ENCODE measurements around the gene GDAP2.
"Not testable (repeated sequence)": the region's sequence is repeated elsewhere in the genome, so short reads cannot be mapped to it uniquely, and the experiment has no call there.

GDAP2 gene, protein sequence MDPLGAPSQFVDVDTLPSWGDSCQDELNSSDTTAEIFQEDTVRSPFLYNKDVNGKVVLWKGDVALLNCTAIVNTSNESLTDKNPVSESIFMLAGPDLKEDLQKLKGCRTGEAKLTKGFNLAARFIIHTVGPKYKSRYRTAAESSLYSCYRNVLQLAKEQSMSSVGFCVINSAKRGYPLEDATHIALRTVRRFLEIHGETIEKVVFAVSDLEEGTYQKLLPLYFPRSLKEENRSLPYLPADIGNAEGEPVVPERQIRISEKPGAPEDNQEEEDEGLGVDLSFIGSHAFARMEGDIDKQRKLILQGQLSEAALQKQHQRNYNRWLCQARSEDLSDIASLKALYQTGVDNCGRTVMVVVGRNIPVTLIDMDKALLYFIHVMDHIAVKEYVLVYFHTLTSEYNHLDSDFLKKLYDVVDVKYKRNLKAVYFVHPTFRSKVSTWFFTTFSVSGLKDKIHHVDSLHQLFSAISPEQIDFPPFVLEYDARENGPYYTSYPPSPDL

GRCh38 chr1:117929343-117930172, at the start of gene GDAP2, which contains the start of gene WDR3:
GDAP2 (minus strand) TSS chr1:117929621; CDS start chr1:117920357, 9,264 bp downstream.
WDR3 (plus strand) TSS chr1:117929739; CDS start chr1:117933320, 3,581 bp downstream.
- peak; percentile 90 to 95 (median 94) for DNase-seq

- DNase-seq = no peak
Measured at GRCh38 chr1:117976381-117976780, 47.0 kb upstream of the GDAP2 start.

DNA sequence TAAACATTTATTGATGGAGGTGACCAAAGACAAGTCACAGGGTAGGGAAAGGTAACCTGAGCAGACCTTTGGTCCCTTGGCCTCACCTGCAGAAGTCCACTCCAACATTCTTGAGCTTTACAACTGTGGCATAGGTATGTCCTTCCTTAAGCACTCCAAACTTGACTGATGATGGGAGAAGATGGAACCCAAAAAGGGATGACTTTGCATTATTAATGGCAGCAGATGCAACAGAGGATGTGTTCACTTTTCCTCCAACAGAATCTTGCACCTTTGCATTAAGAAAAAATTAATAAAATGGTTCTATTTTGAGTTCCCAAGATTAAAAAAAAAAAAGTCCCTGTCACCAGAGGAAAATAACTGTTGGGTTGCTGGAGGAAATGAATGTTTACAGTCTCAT, 42.4 kb upstream of the GDAP2 start:
- no peak for DNase-seq

DNA sequence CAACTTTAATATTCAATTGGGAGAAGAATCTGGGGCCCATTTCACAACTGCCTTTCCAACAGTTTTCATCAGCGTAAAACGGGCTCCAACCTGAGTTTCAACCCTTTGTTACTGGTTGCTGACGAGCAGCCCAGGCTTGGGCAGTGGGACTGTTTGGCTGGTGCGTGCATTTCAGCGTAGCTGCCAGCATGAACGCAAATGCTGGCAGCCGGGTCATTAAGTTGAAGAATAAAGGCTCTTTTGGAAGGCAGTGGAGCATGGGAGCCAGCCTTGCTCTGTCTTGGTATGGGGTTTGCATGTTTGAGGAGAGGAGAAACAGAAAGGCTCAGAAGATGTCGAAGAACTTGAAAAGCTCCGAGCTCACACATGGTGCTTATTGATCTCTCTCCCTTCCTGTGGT, 40.8 kb upstream of the GDAP2 start:
- no peak for DNase-seq

DNA sequence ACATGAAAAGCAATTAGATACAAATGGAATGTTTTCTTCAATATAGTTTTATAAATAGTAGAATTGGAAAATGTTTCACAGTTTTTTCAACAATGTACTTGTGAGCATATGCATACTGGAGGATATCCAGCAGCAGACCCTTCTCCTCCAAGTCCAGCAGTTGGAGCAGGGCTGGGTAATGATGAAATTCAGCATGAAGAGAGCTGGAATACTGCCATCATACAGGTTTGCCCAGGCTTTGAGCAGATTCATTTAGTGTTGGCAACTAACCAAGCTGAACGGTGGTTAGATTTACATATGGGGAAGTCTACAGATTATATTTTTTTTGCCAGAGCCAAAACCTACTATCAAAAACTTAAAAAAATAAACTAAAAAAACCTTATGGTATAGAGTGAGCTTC, 38.5 kb upstream of the GDAP2 start:
- no peak for DNase-seq

DNA sequence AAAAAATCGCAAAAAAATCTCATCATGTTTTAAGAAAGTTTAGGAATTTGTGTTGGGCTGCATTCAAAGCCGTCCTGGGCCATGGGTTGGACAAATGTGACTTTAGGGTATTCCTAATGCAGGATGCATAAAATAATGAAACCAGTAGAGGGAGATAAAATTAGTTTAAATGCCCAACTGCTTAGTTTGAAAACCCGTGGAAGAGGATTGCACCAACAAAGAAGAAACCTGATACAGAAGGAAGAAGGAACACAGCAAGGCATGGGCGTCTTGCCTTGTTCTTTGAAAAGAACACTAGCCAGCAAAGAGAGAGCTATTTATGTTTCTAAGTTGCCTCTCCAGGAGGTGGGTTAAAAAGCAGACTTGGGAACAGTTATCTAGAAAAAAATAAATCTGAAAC, 38.1 kb upstream of the GDAP2 start:
- DNase-seq = no peak

- DNase-seq = no peak
Measured at GRCh38 chr1:117964290-117965038, 35.0 kb upstream of the GDAP2 start.

- DNase-seq = no peak
Measured at GRCh38 chr1:117959364-117959763, 29.9 kb upstream of the GDAP2 start.

DNA sequence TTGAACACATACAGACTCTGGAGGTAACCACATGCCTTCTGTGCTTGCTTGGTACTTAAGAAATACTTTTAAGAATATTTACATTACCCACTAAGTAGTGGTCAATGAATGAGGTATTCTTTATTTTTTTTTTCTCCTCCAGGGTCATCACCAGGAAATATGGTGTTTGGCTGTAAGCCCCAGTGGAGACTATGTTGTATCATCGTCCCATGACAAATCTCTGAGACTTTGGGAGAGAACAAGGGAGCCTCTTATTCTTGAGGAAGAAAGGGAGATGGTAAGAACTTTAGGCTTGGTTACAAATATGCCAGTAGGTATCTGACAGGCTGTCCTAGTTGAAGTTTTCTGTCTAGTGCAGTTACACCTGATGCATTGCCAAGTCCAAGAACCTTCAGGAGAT, 23.0 kb upstream of the GDAP2 start:
- DNase-seq = no peak

DNA sequence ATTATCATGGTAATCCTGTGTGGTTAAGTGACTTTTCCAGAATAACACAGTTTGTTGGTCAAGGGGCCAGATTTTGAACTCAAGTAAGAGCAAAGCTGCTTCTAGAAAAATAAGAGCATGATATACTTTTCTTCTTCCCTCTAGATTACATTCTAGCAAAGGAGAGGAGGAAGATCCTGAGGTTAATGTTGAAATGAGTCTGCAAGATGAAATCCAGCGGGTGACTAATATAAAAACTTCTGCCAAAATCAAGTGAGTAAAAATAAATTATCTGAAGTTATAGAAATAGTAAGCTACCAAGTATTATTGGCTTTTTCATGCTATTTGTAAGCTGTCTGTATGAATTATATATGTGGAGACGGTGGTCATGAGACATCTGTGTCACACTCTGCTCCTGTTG, 12.9 kb upstream of the GDAP2 start:
- no peak for DNase-seq

DNA sequence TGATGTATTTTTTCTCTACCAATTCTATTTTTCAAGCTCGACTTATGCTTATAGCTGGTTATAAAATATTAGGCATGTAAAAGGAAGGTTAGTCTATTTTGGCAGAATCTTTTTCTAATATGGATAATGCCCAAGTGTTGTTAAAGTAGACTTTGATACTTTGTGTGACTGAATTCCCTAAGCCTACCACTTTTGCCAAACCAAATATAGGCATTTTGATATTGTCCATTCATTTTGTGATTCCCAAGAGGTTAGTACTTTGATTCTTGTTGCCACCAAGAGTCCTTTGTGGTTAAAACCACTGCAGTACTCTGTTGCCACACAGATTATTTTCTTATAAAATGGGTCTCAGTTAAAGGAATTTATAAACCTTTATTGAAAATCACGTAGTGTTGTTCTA, 4.3 kb upstream of the GDAP2 start:
- no peak for DNase-seq

DNA sequence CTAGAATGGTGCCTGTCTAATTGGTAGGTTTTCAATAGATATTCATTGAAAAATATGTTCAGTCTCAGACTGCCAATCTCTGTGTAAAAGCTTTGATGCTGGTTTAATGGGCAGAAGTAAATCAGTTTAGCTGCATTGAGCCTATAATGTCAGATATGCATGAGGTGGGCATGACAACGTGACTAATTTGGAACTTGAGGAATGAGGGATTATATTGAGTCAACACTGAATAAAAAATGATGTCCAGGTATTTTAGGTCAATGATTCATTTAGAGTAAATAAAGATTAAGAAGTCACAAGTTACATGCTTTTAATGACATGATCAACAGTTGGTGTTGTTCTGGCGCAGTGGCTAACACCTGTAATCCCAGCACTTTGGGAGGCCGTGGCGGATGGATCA, 3.2 kb upstream of the GDAP2 start:
- no peak for DNase-seq

GRCh38 chr1:117930484-117930883, 1.1 kb upstream of the GDAP2 start:
- no peak for DNase-seq

GRCh38 chr1:117930173-117930447, 689 bp upstream of the GDAP2 start:
- no peak for DNase-seq

GRCh38 chr1:117928881-117929342, 509 bp downstream of the GDAP2 start:
- peak in 5 of 6 experiments; percentile 26 to 64 (median 47) for DNase-seq

DNA sequence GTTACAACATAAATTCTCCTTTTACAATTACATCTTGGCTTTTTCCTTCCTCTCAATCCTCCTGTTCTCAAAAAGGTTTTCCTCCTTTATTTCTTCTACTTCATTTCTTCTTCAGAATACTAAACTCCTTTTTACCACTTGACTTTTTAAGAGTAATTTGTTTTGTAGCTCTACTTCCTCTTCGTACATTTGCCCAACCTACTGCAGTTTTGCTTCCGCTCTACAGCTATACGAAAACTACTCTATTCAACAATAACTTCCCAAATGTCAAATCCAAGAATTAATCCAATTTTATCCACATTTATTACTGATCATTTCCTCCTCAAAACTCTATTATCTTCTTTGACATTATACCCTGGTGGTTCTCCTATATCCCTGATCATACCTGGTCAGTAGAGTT, 3.4 kb downstream of the GDAP2 start:
- no peak for DNase-seq

DNA sequence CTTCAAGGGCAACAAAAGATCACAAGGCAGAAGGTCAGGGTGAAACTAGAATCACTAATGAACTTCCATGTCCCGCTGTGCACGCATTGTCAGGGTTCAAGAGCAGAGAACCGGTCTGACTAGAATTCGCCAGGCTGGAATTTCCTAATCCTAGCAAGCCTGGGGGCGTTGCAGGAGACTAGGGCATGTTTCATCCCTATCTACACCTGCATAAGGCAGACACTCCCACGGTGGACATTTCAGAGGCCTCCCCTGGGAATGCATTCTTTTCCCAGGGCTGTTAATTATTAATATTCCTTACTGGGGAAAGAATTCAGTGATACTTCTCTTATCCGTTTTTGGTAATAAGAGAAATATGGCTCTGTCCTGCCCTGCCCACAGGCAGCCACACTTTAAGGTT, 6.7 kb downstream of the GDAP2 start:
- not testable (repeated sequence) for DNase-seq

DNA sequence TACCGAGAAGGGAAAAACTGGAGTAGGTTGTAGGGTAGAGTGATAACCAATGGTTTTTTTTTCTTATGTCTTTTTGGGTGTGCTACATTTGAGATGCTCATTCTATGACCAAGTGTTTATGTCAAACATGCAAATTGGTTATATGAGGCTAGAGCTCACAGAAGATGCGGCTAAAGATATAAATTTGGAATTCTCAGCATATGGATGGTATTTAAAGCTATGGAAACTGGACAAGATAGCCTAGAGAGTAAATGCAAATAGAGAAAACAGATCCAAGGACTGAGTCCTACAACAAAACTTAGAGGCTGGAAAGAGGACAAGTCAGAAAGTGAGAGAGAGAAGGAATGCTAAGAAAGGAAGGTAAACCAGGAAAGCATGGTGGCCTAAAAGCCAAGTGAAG, 7.4 kb downstream of the GDAP2 start:
- no peak for DNase-seq

DNA sequence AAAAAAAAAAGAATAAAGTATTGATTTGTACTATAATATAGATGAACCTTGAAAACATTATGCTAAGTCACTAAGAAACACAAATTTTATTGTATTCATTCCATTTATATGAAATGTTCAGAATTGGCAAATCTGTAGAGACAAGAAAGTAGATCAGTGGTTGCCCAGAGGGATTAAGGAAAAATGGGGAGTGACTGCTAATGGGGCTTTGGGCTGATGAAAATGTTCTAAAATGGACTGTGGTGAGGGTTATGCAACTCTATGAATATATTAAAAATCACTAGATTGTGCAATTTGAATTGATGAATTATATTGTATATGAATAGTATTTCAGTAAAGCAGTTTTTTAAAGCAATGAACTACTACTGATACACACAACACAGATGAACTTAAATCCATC, 10.0 kb downstream of the GDAP2 start:
- no peak for DNase-seq

DNA sequence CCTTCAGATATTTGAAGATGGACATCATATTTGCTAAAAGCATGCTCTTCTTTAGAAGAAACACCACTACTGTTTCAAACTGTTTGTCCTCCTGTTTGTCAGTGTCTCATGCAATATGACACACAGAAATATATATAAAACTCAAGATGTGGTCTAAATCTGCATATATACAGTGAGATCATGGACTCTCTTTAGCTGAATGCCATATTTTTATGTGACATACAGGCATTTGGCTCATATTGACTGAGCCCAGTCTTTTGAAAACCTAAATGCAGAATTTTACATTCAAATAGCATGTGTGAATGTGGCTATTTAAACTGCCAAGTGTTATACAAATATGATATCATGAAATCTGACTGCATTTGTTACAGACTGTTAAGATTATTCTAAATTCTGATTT, 18.4 kb downstream of the GDAP2 start:
- no peak for DNase-seq

- DNase-seq = no peak
Measured at GRCh38 chr1:117905019-117905418, 24.4 kb downstream of the GDAP2 start.

- DNase-seq = no peak
Measured at GRCh38 chr1:117904485-117904884, 24.9 kb downstream of the GDAP2 start.

DNA sequence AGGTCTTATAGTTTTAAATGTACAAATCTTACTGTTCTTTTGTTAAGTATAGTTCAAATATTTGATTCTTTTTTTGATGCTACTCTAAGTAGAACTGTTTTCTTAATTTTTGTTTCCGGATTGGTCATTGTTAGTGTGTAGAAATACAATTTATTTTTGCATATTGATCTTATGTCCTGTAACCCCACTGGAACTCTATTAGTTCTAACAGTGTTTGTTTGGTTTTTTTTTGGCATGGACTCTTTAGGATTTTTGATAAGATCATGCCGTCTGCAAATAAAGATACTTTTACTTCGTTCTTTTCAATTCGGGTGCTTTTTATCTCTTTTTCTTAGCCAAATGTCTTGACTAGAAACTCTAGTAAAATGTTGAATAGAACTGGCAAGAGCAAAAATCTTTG, 26.5 kb downstream of the GDAP2 start:
- no peak for DNase-seq

Data from stimulated activated naive CD4-positive, alpha-beta T cell (primary cell).